Endothelial cell (in vitro differentiated cells): ENCODE measurements around the gene NXPH1. TPM values are rescaled to one million over a fixed set of nuclear protein-coding genes. Genes with fewer than 3 reads are reported as not detected.

Experiments used
- DNase-seq: peaks from one replicate; pipeline ENCODE4 v3.0.0; 2021; ENCODE audit warnings: low spot score
- H3K27ac Mint-ChIP-seq: one replicate; pipeline ENCODE4 v1.8.0; 2021; ENCODE audit warnings: mixed read lengths, inconsistent platforms; ENCODE audit not compliant: unreplicated experiment
- H3K27me3 Mint-ChIP-seq: one replicate; pipeline ENCODE4 v1.8.0; 2021; ENCODE audit warnings: mild to moderate bottlenecking, moderate library complexity, mixed read lengths, inconsistent platforms; ENCODE audit not compliant: unreplicated experiment
- H3K36me3 Mint-ChIP-seq: one replicate; pipeline ENCODE4 v1.8.0; 2021; ENCODE audit warnings: mild to moderate bottlenecking, low read depth, mixed read lengths, inconsistent platforms; ENCODE audit not compliant: unreplicated experiment
- H3K4me1 Mint-ChIP-seq: one replicate; pipeline ENCODE4 v1.8.0; 2021; ENCODE audit warnings: mild to moderate bottlenecking, mixed read lengths, inconsistent platforms; ENCODE audit not compliant: unreplicated experiment
- H3K4me3 Mint-ChIP-seq: one replicate; pipeline ENCODE4 v1.8.0; 2021; ENCODE audit warnings: mild to moderate bottlenecking, mixed read lengths, inconsistent platforms; ENCODE audit not compliant: unreplicated experiment
- H3K9me3 Mint-ChIP-seq: one replicate; pipeline ENCODE4 v1.8.0; 2021; ENCODE audit warnings: mixed read lengths, inconsistent platforms; ENCODE audit not compliant: unreplicated experiment
- total RNA-seq: library from RNA; stranded (reverse); fragmentation: NEBNext Ultra II Directional; extraction: Animal tissue kit (Norgen Biotek cat#: 25700); gene quantifications from one replicate; pipeline ENCODE4 v1.2.1, GENCODE V29; 2021; ENCODE audit not compliant: unreplicated experiment
- TF ChIP-seq, protein P1 (sequence below): fragments of 200-600 bp; sonication (generic); IDR thresholded peaks from one replicate; pipeline ENCODE4 v1.5.0; 2021; ENCODE audit warnings: antibody characterized with exemption; ENCODE audit not compliant: unreplicated experiment

NXPH1 gene
- total RNA-seq, 1 donor from 2014 or later, result not detected

DNA sequence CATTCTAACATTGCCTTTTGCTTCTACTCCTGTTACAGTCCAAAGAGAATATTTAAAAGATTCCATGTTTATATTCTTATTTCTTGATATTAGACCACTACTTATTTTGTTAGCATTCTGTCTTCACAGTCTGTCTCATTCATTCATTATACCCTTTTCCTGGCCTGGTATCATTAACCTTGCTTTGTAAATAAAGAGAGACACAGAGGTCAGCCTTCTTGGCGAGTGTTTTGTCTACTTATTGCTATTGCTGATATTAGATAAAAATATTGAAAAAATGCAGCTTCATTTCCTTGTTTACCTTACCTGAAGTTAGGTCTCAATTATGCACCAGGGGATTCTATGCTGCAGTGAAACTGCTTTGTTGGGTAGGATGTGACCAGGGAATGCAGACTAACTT lies 179.2 kb downstream of the NXPH1 start:
- Mint-ChIP-seq H3K36me3 (no peaks in the 10 kb centered on the region), H3K27ac (no peak overlapping the region), H3K4me1 (no peaks in the 10 kb centered on the region), H3K9me3 (no peaks in the 10 kb centered on the region), H3K27me3 (no peaks in the 10 kb centered on the region), H3K4me3 (no peak overlapping the region)
- TF ChIP-seq, protein P1, sequence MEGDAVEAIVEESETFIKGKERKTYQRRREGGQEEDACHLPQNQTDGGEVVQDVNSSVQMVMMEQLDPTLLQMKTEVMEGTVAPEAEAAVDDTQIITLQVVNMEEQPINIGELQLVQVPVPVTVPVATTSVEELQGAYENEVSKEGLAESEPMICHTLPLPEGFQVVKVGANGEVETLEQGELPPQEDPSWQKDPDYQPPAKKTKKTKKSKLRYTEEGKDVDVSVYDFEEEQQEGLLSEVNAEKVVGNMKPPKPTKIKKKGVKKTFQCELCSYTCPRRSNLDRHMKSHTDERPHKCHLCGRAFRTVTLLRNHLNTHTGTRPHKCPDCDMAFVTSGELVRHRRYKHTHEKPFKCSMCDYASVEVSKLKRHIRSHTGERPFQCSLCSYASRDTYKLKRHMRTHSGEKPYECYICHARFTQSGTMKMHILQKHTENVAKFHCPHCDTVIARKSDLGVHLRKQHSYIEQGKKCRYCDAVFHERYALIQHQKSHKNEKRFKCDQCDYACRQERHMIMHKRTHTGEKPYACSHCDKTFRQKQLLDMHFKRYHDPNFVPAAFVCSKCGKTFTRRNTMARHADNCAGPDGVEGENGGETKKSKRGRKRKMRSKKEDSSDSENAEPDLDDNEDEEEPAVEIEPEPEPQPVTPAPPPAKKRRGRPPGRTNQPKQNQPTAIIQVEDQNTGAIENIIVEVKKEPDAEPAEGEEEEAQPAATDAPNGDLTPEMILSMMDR, result no peak
- DNase-seq, result no peak

DNA sequence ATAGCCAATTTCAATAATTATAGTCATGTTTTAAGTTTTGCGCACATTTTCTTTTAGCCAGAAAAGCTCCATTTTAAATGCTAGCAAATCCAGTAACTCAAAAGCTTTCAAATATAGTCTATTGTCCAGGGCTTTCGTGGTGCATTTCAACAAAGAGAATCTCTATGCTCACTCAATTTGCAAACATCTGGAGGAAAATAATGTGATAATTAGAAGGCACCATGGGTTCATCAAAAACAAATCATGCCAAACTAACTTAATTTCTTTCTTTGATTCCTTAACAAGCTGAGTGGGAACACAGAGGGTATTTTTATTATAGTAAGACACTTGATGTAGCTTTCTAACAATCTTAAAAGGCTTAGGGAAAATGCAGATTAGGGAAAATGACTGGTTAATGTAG lies 179.8 kb downstream of the NXPH1 start:
- TF ChIP-seq, protein P1, result no peak
- no peaks in the 10 kb centered on the region for H3K4me1 Mint-ChIP-seq
- no peaks in the 10 kb centered on the region for H3K9me3 Mint-ChIP-seq
- no peaks in the 10 kb centered on the region for H3K36me3 Mint-ChIP-seq
- no peak overlapping the region for H3K27ac Mint-ChIP-seq
- no peak for DNase-seq
- no peaks in the 10 kb centered on the region for H3K27me3 Mint-ChIP-seq
- H3K4me3 Mint-ChIP-seq, result no peak overlapping the region

DNA sequence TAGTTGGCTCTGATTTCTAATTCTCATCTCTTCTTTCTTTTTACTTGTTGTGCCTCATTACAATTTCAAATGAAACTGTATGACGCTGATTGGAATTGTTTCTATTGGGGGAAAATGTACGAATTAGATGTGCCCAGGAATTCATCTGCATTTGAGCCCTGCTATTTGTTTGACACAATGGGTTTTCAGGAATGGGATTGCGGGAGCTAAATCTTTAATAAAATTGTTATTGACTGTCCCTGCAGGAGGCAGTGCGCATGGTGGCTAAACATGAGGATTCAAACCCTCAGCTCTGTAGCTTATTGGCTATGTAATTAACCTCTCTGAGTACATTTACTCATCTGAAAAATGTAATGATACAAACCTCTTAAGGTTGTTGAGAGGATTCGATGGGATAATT lies 181.6 kb downstream of the NXPH1 start:
- H3K36me3 Mint-ChIP-seq, result no peaks in the 10 kb centered on the region
- H3K27ac Mint-ChIP-seq, result no peak overlapping the region
- DNase-seq, result no peak
- no peaks in the 10 kb centered on the region for H3K9me3 Mint-ChIP-seq
- TF ChIP-seq, protein P1, result no peak
- H3K4me1 Mint-ChIP-seq, result no peaks in the 10 kb centered on the region
- no peaks in the 10 kb centered on the region for H3K27me3 Mint-ChIP-seq
- H3K4me3 Mint-ChIP-seq, result no peak overlapping the region

DNA sequence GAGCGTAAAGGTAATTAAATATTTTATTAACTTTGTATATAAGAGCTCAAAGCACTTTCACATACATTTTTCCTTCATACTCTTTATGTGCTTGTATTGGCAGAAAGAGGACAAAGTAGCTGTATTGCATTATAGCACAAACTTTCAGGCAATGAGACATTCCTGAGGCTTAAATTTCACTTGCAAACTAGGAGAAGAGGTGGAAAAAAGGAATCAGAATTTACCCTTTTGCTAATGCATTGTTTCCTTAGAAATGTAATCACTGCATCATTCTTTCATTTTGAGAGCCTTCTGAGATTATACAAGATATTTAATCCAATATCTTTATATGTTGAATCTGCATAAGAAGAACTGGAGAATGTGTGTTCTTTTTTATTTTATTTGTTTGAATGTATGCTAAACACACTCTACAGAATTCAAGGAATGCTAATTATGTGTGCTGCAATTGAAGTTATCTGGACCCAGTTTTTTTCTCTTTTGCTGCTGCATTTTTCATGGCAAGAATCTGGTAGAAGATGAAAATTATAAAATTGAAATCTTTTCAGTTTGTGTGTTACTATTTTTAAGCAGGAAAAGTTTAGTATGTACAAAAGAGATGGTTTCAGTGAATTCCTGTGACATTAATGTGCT lies 185.1 kb downstream of the NXPH1 start:
- Mint-ChIP-seq H3K4me3 (no peak overlapping the region), H3K4me1 (no peaks in the 10 kb centered on the region), H3K27ac (no peak overlapping the region), H3K27me3 (no peaks in the 10 kb centered on the region), H3K9me3 (no peaks in the 10 kb centered on the region), H3K36me3 (no peaks in the 10 kb centered on the region)
- no peak for DNase-seq
- TF ChIP-seq, protein P1, result no peak

DNA sequence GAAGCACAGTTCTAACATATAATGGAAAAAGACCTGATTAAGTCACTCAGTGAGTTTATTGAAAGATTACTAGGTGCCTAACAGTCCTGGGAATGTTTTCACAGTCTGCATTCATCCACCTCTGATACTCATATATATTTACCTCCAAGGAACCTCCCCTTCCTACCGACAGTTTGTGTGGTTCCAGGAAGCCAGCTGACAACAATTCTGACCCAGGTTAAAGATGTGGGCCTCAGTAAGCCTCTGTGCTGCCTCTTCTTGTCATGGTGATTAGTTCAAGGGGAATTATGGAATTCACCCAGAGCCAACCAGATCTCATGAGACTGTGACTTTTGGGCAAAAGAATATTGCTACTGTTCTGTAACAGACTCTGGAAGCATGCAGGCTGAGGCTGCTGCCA lies 186.8 kb downstream of the NXPH1 start:
- H3K27me3 Mint-ChIP-seq, result peaks cover 1% of the 10 kb centered on the region
- DNase-seq, result no peak
- H3K27ac Mint-ChIP-seq, result no peak overlapping the region
- TF ChIP-seq, protein P1, result no peak
- no peaks in the 10 kb centered on the region for H3K4me1 Mint-ChIP-seq
- no peaks in the 10 kb centered on the region for H3K36me3 Mint-ChIP-seq
- no peaks in the 10 kb centered on the region for H3K9me3 Mint-ChIP-seq
- H3K4me3 Mint-ChIP-seq, result no peak overlapping the region
